Measurements from ENCODE around the gene C1orf87.

The C1orf87 gene

DNA sequence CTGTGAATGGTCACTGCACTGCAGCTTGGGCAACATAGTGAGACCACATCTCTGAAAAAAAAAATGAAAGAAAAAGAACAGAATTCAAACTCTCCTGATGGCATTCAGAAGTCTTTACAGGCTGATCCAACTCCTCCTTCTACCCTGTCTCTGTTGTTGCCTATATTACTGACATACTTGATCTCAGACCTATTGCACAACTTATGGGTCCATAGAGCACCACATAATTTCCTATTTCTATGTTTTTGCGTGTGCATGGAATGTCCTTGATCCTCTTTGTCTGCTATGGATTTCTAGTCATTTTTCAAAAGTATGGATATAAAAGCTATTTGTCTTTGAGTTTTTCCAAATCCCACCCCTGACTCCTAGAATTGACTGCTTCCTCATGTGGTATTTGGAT lies 124.6 kb downstream of the C1orf87 start:
- DNase-seq (ENCODE audit: low read depth in 2 of 2): no peak

DNA sequence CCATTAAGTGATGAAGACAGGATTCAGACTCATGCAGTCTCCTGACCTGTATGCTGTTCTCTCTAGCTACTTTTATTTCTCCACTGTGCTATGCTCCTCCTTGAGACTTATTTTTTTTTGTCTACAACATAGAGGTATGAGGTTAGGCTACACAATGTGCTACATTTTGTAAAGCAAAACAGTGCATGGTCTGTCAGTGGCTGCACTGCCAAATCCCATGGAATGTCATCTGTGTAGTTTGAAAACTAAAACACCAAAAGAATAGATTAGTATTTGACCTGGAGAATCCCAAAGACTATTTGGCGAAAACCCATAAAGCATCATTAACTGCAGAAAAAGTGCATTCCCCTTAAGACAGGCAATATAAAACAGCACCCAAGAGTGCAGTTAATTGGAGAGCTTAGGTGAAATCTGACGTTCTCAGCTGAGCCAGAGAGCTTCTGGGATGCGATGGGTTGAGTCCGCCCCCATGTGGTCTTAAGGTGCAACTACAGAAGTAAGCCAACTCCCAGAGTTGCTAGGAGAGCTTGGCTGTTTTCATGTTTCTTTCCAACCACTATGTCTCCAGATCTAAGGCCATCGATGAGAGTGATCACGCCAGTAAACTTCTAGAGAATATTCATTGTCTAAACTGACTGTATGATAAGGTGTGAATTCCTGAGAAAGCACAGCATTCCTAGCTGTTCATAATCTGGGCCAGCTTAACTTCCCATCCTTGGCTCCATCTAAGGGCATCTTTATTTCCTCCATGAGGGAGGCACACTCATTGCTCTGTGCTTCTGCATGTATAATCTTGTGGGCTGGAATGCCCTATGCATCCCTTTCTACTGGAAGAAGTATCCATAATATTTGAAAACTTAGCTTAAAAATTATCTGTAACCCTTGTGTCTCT lies 126.3 kb downstream of the C1orf87 start:
- DNase-seq (ENCODE audit: low read depth in 2 of 2): peak; percentile 19 to 32

DNA sequence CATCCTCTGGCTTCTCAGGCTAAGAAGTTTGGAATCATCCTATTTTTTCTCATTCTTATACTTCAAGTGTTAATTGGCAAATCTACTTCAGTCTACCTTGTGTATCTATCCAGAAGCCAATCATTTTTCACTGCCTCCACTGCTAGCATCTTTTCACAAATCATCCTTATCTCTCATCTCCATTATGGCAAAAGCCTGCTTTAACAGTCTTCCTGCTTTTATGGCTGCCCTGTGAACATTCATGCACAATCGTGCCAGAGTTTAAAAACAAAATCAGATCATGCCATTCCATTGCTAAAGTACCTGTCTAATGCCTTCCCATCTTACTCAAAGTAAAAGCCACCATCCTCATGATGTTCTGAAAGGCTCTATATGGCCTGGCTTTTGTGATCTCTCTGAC lies 127.8 kb downstream of the C1orf87 start:
- no peak for DNase-seq (ENCODE audit: low read depth in 2 of 2)
